ENCODE results near the gene BRME1.
A peak's percentile ranks its signal among the peaks of the same experiment; 100 is the strongest.

BRME1 gene

DNA sequence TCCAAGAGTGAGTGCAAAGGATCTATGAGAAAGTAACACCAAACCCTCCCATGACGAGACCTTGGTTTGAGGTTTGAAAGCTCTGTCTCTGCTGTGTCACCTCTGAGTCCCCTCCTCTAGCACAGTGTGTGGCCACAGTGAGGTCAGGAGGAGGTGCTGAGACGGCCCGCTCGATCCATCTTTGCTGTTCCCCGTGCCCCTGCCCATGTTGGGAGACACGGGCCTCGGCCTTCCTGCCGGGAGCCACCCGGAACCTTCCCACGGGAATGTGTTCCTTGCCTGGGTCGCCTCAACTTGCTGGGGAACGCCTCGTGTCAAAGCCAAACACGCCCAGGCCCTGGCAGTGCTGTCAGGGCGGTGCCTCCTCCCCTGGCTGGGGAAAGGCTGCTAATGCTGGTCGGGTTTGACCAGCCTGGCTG, 18.9 kb downstream of the BRME1 start:
- no peak for DNase-seq (ENCODE audit: low spot score)

DNA sequence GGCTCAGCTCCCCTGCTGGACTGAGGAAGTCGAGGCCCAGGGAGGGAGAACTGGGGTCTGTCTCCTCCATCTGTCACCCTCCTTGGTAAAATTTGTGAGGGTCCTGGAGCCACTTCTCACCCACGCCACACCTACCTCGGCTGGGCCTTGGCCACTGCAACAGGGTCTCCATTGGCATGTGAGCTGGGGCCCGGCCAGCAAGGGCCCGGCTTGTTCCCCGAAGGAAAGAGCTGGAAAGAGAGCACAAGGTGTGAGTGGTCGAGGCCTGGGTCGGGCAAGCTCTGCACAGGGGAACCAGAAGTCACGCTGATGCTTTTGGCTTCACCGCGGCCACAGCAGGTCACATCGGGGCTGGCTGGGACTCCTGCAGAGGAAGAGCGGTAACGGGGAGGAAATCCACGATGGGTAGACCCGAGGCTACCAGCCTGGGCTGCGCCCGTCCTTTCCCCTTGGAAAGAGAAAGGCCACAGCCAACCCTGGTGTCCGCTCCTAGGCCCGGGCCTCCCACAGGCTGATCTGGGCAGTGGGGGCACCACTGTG, 20.0 kb downstream of the BRME1 start:
- no peak for DNase-seq (ENCODE audit: low spot score)

DNA sequence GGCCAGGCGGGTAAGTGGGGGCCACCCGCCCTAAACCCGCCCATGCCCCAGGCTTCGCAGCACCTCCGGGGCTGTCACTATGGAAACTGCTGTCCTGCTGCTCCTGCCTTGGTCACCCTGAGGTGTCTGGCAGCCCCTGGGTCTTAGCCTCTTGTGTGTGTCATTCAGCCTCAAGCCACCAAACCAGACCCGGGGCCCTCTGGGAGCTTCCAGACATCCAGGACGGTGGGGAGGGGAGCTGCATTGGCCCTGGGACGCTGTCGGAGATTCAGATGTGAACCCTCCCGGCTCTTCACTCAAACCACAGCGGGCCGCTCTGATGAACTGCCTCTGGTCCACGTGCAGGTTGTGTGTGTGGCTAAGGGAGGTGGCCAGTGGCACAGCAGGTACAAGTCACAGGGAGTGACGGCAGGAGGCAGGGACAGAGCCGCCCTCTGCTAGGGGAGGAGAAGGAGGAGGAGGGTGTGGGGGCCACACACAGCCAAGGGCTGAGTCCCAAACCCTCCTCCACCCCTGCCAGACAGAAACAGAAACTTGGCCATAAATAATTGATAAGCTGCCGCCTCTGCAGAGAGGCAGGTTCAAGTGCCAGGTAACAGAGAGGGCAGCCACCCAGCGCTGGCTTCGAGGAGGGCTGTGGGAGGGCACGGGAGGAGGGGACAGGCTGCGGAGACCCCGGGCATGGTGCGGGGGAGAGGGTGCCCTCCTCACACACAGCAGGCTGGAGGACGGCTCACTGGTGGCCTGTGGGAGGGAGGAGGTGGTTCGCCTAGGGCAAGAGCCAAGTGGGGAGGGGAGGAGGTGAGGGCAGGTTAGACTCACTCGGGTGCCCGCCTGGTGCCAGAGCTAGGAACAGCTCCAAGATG, 21.0 kb downstream of the BRME1 start:
- no peak for DNase-seq (ENCODE audit: low spot score)

DNA sequence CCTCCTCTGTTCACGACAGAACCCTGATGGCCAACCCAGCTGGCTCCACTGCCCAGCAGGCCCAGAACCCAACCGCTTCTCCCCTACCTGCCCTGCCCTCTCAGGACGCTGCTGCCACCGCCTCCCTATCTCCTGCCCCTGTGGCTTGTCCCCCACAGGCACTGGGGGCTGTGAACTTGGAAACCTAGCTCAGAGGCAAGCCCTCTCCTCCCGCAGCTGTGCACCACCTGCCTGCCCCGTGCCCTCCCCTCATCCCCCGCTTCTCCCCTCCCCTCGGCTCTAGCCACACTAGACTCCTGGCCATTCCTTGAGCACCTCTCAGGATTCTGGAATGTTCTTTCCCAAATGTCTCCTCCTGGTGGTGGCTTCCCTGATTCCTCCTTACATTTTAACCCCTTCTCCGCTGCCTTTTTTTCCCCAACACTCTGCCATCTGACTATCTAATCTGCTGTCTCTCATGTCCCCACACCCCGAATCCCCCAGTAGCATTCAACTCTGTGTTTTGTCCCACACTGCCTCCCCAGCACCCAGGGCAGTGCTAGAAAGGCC, 22.3 kb downstream of the BRME1 start:
- DNase-seq (ENCODE audit: low spot score), result no peak

DNA sequence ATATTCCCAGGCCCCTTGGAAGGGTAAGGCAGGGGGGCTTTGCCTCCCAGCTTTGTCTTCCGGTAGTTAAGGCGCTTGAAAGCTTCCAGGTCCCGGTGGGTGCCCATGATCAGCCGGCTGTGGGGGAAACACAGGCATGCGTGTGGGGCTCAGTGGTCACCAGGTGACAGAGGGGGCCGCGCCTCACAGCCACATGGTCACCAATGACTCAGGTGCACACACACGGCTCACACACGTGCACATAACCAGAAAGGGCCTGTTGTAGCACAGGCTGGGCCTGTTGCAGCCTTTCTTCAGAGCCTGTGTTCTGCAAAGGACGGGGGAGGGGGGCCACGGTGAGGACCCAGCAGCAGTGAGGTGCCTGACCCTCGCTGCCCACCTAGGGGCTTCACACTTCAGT, 23.1 kb downstream of the BRME1 start:
- no peak for DNase-seq (ENCODE audit: low spot score)

DNA sequence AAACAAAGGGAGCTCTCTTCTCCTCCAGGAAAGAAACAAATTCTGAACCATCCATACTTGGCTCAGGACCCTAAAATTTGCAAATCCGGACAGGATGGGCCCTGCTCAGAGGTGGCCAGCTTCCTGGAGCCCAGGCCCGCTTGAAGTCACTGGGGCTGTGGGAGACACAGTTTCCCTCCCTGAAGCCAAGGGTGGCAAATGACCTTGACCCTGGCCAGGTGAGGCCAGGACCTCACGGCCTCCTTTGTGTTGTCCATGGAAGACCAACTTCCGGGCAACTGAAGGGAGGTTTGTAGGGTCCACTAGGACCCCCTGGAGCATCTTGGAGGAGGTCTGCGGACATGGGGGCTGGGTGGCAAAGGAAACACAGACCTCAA, 23.5 kb downstream of the BRME1 start:
- DNase-seq (ENCODE audit: low spot score), result no peak

DNA sequence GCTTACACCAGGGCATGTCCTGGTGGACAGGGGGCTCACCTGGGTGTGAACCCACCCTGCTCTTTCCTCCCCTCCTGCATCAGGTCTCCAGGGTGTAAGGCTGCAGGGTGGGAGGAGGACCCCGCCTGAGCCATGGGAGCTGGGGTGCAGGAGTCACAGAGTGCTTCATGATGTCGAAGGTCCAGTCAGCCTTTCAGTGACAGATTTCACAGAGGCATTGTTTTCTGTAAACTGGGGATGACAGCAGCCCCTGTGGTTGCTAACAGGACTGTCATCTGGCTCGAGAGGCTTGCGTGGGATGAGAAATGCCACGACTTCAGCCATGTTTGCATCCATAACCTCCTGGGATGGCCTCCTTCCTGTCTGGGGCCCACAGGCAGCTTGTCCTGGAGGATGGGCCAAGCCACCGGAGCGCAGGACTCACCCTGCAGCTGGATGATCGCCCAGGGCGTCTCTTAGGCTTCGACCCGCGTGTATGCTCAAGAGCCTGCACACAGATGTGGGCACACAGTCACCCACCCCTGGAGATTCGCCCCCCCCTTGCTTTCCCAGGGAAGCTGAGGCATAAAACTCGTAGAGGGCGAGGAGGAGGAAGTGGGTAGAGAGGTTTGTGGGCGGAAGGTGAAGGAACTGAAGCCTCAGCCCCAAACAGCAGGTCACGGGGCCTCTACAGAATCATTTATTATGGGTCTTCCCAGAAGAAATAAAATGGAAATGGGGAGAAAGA, 24.1 kb downstream of the BRME1 start:
- DNase-seq (ENCODE audit: low spot score), result peak; percentile 58

DNA sequence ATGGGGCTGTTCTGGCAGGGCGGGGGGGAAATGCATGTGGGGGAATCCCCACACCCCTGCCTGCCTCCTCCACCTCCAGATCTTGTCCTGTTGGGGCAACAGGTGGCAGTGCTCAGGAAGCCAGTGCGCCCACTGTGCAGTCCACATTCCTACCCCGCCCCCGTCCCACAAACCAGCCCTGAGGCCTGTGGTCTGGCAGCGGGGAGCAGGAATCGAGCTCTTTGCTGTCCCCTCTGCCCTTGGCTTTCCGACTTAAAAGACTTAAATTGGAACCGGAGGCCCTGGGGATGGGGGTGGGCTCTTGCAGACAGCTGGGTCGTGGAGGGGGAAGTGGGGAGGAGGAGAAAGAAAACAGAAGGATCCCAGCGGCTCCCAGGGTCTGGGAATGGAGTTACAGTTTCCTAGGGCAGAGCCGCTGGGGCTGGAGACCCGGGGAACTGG, 24.6 kb downstream of the BRME1 start:
- DNase-seq (ENCODE audit: low spot score), result peak; percentile 69

DNA sequence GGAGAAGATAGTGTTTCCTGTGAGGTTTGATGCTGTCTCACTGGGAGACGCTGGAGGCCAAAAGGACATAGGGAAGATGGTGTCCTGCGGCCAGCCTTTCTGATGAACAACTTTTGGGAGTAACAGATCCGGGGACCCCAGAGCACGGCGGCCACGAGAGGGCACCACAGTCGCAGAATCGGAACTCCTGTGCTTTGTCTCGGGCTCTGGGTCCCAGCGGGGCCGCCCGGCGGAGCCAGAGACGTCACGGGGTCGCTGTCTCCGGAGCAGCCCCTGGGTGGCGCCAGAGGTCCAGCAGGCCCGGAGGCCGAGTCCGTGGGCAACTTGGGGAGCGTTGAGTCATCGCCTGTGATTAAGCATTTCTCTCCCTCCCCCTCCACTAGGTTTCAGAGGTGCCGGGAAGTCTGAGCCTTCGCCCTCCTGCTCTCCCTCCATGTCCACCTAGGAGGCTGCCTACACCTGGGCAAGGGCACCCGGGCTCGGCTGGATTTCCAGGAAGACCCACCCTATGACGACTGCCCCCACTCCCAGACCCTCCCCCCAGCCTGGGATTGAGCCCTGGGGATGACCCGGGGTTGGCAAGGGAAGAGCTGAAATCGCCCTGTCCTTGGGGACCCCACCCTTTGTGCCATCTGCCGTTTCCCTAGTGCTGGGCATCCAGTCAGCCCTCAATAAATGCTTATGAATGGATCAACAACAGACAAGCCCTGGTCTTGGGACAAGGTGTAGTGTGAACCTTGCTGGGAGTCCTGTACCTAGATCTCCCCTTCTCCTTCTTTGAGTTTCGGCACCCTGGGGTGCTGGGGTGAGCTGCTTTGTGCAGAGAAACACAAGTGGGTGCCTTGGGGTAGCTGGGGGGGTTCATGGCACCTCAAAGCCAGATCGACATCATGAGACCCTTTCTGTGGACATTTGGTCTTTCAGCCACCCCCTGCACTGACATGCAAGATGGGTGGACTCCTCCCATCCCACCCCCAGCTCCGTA, 25.6 kb downstream of the BRME1 start:
- DNase-seq (ENCODE audit: low spot score), result peak; percentile 97

DNA sequence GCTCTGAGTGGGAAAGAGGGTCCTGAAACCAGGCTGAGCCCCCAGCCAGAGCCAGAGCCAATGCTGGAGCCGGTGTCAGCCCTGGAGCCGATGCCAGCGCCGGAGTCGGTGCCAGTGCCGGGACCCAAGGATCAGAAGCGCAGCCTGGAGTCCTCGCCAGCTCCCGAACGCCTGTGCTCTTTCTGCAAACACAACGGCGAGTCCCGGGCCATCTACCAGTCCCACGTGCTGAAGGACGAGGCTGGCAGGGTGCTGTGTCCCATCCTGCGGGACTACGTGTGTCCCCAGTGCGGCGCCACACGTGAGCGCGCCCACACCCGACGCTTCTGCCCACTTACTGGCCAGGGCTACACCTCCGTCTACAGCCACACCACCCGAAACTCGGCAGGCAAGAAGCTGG, 28.6 kb downstream of the BRME1 start:
- no peak for DNase-seq (ENCODE audit: low spot score)

DNA sequence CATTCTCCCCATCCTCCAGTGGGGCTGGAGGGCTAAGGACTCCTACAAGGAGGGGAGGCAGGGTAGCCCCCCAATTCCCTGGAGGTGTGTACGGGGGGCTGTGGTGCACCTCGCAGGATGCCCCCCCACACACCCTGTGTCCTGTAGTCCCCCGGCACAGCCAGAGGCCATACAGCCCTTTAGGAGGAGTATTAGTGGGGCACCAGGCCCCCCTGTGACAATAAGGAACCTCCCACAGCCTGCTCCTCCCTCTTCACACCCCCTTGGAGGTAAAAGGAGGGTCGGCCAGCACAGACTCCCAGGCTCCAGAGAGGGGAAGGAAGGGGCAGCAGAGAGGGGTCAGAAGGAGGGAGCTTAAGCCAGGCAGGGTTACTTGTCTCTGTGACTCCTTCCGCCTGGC, 29.1 kb downstream of the BRME1 start, which contains the start of gene NANOS3:
Gene NANOS3, plus strand, starts transcription at position 301 of the 400 bp plus-strand sequence. CDS start 115 bp downstream, outside the sequence.
- DNase-seq (ENCODE audit: low spot score), result no peak

DNA sequence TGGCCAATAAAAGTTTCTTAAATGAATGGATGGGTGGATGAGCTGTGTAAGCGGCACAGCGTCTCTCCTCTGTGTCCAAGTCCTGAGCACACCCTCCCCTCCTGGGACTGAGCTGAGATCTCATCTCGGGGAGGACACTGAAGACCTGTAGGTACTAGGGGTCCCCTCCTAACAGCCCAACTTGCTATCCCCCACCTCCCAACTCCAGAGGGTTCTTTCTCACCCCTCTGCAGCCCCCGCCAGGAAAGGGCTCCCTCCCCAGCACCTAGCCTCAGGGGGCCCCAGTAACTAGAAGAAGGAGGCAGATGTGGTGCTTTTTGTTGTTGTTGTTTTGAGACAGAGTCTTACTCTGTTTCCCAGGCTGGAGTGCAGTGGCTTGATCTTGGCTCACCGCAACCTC, 30.1 kb downstream of the BRME1 start:
- no peak for DNase-seq (ENCODE audit: low spot score)

DNA sequence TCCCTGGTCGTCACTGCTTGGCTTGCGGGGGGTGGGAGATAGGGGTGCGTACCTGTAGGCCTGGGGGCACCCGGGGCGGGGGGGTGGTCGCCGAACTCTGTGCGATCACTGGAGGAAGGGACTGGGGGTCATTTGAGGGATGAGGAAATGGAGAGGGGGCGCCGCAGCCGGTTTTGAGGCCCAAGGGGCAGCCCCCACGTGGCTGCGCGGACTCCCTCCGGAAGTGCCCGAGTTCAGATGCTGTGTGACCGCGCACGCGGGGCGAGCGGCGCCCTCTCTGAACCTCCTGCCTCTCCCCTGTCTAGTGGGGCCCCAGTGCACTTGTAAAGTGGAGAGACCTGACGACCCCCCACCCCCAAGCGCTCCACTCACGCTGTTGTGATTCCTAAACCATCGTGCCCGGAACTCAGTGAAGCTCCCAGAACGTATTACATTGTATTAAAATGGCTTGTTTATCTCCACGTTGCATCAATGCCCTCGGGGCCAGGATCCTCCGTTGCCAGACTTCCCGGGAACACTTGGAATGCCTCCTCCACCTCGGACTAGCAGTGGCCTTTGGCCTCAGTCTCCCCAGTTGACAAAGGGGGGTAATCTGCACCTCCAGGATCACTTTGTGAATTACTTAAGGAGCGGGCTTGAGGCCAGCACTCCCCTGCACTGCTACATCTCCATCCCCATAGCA, 31.9 kb downstream of the BRME1 start:
- no peak for DNase-seq (ENCODE audit: low spot score)

DNA sequence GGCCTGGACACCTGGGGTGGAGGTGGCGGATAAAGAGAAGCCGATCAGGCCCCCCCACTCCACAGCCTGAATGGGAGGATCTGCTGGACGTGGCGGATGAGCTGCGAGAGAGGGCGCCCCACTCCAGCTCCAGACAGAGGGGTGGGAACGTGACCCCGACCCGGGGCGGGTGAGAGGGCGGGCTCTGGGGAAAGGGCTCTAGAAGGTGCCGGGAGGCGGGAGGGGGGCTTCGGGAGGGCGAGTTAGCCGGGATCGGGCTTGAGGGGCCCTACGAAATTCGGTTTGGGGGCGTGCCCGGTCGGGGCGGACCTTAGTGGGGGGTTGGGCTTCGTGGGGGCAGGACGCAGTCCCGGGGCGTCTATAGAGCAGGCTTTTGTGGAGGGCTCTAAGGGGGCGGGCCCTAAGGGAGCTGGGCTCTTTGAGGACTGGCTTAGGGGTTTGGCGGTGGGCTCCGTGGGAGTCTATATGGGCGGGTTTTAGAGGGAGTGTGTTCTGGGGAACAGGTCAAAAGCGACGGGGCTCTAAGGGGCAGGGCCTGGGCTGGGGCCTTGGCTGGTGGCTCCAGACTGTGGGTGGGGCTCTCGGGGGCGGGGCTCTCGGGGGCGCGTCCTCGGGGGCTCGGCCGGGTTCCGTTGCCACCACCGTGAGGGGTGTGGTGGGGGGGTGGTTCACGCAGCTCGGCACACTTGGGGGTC, 33.1 kb downstream of the BRME1 start:
- DNase-seq (ENCODE audit: low spot score), result peak; percentile 32

DNA sequence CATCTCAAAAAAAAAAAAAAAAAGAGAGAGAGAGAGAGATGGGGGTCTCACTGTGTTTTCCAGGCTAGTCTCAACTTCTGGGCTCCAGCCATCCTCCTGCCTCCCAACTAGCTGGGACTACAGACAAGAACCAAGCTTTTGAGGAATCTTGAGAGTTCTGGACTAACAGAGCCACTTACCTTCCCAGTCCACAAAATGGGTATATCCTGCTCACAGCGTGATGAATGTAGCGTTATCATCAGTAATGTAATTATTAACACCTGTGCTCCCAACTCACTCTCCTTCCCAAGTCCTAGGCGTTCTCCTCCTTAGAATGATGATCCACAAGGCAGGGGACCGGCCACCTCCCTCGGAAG, 33.6 kb downstream of the BRME1 start:
- DNase-seq (ENCODE audit: low spot score), result no peak

DNA sequence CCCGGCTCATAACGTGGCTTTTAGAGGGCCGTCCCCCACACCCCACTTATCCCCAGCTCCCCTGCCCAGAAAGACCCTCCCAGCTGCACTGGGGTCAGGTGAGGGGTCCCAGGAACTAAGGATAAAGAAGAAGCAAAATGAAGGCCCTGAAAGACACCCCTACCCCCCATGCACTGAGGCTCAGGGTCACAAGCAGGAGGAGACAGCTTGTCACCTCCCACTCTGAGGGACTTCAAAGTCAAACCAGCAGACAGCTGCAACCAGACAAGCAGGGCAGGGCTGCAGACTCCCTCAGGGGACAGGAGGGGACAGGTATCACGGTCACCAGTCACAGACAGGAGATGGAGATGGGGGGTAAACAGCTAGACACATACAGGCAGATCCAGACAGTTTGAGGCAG, 35.0 kb downstream of the BRME1 start:
- no peak for DNase-seq (ENCODE audit: low spot score)

DNA sequence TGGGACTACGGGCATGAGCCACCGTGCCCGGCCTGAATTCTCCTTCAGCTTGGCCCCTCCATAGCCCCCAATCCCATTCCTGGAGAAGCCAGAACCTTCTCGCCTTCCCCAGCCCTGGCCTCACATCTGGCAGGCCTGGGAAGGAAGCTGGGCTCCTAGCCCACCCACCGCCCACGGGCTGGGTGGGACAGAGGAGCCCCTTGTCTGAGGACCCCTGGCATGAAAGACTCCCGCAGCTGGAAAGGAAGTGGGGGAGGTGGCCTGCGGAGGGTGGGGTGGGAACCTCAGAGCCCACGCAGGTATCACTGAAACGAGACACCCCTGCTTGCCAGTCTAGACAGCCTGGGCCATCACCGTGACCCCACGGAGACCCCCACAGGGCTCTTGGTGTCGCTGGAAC, 36.6 kb downstream of the BRME1 start:
- no peak for DNase-seq (ENCODE audit: low spot score)

DNA sequence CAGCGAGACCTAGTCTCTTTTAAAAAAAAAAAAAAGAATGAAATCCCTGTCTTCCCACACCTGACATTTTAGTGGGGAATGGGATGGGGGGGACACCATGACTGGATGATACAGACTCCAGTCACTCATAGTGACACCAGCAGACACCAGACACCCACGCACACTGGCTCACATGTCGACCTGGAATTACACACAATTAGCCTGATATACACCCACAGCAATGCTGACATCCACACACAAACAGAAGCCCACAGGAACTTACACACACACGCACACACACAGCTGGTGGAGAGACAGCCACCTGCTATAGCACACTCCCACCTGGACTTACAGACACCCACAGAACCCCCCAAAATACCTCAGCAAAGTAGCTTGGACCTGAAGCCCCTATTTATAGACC, 37.3 kb downstream of the BRME1 start:
- no peak for DNase-seq (ENCODE audit: low spot score)

DNA sequence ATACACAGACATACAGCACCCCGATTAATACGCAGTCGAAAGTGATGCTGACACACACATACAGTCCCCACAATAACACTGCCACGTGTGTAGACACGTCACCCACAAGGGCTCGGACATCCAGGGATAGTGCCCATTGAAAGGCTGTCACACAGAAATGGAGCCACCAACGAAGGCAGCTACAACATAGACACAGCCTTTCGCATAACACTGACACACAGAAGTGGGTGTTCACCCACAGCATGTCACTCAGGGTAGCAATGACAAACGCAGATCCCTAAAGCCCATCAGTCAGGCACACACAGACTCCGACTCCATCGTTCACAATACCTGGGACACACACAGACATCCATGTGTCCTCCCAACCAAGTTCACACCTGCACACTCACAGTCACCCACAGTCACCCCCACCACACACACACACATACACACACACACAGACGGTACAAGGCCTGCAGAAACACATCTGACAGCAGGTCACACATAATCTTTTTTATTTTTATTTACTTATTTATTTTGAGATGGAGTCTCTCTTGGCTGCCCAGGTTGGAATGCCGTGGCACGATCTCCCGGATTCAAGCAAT, 39.4 kb downstream of the BRME1 start:
- DNase-seq (ENCODE audit: low spot score), result no peak
